ENCODE results near the gene SAMD8.
"Not testable (repeated sequence)": the region's sequence is repeated elsewhere in the genome, so short reads cannot be mapped to it uniquely, and the experiment has no call there.

The SAMD8 gene

GRCh38 chr10:75107756-75108683, 3.4 kb upstream of the SAMD8 start:
- no peak for DNase-seq (ENCODE audit: low read depth in 2 of 2)

GRCh38 chr10:75108684-75109458, 2.6 kb upstream of the SAMD8 start:
- DNase-seq (ENCODE audit: low read depth in 2 of 2) = no peak

DNA sequence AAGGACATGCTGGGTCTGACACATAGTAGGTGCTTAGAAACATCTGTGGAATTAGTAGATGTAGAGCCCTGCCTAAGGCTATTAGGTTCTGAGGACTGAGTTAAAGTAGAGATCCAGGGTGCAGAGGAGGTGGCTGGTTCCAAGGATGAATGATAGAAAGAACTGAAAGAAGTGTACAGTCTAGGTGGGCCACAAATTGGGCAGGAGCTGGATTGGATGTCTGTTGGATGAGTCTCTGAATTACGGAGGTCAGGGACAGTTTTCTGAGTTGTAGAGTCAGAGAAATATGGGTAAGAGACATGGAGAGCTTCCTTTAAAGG, 2.0 kb upstream of the SAMD8 start:
- no peak for DNase-seq (ENCODE audit: low read depth in 2 of 2)

GRCh38 chr10:75110006-75110632, 1.3 kb upstream of the SAMD8 start:
- no peak for DNase-seq (ENCODE audit: low read depth in 2 of 2)

GRCh38 chr10:75111907-75112679, 637 bp downstream of the SAMD8 start:
- peak in 1 of 2 experiments; percentile 17 for DNase-seq (ENCODE audit: low read depth in 2 of 2)

DNA sequence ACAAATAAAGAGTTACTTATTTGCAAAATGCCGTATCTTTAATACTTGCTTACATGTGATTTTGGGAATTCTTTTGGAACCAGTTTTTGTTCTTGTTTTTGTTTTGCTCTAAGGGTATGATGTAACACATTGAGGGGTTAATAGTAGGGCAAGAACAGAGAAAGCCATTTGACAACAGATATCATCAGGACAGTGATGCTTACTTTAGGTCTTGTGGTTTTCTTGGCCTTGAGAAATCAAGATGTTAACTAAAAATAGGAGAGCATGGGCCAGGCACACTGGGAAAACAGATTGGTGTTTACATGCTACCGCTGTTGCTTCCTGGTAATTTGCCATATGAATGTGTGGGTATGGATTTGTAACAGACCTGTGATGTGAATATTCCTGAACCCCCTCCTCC, 3.7 kb downstream of the SAMD8 start:
- no peak for DNase-seq (ENCODE audit: low read depth in 2 of 2)

DNA sequence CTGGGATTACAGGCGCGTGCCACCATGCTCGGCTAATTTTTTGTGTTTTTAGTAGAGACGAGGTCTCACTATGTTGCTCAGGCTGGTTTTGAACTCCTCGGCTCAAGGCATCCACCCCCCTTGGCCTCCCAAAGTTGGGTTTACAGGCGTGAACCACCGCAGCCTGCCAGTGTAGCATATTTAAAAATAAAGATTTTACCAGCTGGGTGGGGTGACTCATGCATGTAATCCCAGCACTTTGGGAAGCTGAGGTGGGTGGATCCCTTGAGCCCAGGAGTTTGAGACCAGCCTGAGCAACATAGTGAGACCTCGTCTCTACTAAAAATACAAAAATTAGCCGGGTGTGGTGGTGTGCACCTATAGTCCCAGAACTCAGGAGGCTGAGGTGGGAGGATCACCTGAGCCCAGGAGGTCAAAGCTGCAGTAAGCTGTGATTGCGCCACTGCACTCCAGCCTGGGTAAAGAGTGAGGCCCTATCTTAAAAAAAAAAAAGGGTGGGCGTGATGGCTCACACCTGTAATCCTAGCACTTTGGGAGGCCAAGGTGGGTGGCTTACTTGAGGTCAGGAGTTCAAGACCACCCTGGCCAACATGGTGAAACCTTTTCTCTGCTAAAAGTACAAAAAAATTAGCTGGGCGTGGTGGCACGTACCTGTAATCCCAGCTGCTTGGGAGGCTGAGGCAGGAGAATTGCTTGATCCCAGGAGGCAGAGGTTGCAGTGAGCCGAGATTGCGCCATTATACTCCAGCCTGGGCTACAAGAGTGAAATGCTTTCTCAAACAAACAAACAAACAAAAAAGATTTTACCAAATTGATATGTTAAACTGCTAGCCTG, 5.7 kb downstream of the SAMD8 start:
- not testable (repeated sequence) for DNase-seq (ENCODE audit: low read depth in 2 of 2)

GRCh38 chr10:75117995-75118394, 6.5 kb downstream of the SAMD8 start:
- no peak for DNase-seq (ENCODE audit: low read depth in 2 of 2)

- DNase-seq (ENCODE audit: low read depth in 2 of 2) = not testable (repeated sequence)
These were observed 8.1 kb downstream of the SAMD8 start for GRCh38 chr10:75119444-75120066.

DNA sequence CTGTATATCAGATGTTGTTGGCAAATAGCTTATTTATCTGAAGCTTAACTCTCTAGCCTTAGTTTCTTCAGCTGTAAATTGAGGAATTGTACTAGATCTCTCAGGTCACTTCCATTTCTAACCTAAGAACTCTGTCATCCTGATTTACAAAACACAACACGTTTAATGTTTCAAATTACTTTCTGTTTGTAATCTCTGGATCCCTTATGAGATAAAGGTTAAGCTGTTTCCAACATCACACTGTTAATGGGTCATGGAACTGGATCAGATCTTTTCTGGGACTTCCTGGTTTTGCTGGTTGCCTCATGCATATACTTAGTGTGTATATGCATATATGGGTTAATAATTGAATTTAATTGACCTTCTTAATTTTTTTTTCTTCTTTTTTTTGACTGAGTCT, 9.9 kb downstream of the SAMD8 start:
- DNase-seq (ENCODE audit: low read depth in 2 of 2) = no peak

GRCh38 chr10:75122505-75122904, 11.0 kb downstream of the SAMD8 start:
- no peak for DNase-seq (ENCODE audit: low read depth in 2 of 2)

DNA sequence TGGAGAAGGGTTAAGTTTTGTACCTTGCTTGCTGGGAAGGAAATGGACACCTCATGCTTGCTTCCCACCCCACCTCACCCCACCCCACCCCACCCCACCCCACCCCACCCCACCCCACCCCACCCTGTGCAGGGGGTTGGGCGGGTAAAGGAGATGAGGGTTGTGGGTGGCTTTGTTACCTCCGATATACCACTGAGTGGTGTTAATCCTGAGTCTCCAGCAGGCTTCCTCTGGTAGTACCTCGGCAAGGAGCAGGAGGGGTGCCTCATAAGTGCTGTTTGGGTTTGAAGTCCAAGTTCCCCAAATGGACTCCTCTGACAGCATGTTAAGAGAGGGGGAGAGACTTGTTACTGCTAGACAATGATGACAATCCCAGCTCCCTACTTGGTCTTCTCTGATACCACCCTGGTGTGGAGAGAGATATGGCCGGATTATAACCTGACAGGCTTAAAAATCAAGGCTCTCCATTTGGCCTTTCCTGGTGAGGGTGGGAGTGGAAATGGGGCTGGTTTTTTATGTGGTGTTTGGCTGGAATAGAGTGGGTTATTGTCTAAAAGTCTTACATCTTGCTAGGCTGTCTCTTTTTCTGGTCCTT, 11.7 kb downstream of the SAMD8 start:
- no peak for DNase-seq (ENCODE audit: low read depth in 2 of 2)

DNA sequence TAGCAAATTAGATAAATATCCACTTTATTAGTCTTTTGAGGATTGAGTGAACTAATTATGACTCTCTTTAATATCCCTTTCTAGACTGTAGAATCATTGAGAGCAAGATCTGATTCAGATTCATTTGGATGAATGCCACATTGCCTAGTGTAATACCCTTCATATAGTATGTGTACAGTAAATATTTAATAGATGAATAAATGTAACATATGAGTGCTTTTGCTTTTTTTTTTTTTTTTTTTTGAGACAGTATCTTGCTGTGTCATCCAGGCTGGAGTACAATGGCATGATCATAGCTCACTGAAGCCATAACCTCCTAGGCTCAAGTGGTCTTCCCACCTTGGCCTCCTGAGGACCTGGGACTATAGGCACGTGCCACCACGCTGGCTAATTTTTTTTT, 14.8 kb downstream of the SAMD8 start:
- no peak for DNase-seq (ENCODE audit: low read depth in 2 of 2)

- no peak for DNase-seq (ENCODE audit: low read depth in 2 of 2)
These were observed 16.0 kb downstream of the SAMD8 start for GRCh38 chr10:75127471-75127870.

DNA sequence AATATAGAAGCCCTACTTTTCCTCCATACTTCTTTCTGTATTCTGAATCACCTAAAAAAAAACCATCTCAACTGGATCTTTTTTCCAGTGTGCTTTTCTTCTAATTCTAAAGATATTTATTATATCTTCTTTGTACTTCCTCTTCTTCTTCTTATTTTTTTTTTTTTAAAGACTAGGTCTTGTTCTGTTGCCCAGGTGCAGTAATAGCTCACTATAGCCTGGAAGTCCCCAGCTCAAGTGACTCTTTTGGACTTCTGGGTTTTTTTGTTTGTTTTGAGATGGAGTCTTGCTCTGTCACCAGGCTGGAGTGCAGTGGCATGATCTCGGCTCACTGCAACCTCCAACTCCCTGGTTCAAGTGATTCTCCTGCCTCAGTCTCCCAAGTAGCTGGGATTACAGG, 17.5 kb downstream of the SAMD8 start:
- not testable (repeated sequence) for DNase-seq (ENCODE audit: low read depth in 2 of 2)

DNA sequence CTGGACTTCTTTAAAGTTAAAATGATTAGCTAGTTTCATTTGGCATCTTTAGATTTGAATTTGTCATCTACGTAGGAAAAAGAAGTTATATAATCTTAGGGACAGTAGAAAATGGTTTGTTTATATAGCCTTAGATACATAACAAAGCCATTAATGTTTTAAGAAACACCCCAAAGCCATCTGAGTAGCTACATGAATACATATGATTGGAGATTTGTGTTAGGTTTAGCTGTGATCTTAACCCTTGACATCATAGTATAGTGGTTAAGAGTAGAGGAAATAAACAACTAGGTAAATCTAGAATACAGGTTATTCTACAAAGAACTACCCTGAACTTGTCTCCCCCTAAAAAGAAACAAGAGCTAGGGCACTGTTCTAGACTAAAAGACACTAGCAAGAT, 18.1 kb downstream of the SAMD8 start:
- no peak for DNase-seq (ENCODE audit: low read depth in 2 of 2)

- not testable (repeated sequence) for DNase-seq (ENCODE audit: low read depth in 2 of 2)
These were observed 22.2 kb downstream of the SAMD8 start for GRCh38 chr10:75133701-75134100.

DNA sequence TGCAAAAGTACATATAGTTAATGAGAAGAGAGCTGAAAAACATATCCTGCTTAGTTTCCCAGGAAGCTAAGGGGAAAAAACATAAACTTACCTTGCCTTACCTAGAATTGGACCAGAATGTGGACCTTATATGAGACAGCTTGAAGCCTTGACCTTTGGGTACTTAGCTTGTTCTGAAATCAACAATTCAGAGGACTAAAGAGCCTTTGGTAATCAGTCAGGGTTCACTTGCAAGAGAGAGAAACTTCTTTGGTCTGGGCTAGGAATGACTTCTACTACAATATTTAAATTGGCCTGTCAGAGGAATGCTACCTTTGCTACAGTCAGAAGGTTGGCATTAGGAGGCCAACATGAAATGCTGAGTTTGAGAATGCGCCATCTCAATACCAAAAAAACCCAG, 24.9 kb downstream of the SAMD8 start:
- no peak for DNase-seq (ENCODE audit: low read depth in 2 of 2)

- DNase-seq (ENCODE audit: low read depth in 2 of 2) = peak; percentile 80
These were observed 26.3 kb downstream of the SAMD8 start for GRCh38 chr10:75137533-75138438.
